Measurements from ENCODE around the gene ZNF197.
"Not testable (repeated sequence)": the region's sequence is repeated elsewhere in the genome, so short reads cannot be mapped to it uniquely, and the experiment has no call there.

ZNF197 gene

GRCh38 chr3:44666346-44666745, 41.5 kb downstream of the ZNF197 start:
- H3K4me3 ChIP-seq (replicated peaks in 1 of 2; ENCODE audit: low read depth in 2 of 2, low read length in 2 of 2), result no peak overlapping the region
- DNase-seq (ENCODE audit: low read depth in 2 of 2), result no peak
- TF ChIP-seq CTCF (IDR thresholded peaks at IDR 0.05; ENCODE audit: low read depth, low read length), result no peak

- no peak overlapping the region for H3K4me3 ChIP-seq (replicated peaks in 1 of 2; ENCODE audit: low read depth in 2 of 2, low read length in 2 of 2)
- no peak for DNase-seq (ENCODE audit: low read depth in 2 of 2)
- TF ChIP-seq CTCF (IDR thresholded peaks at IDR 0.05; ENCODE audit: low read depth, low read length), result no peak
Measured at GRCh38 chr3:44669760-44670159, 44.9 kb downstream of the ZNF197 start.

GRCh38 chr3:44673466-44673865, 48.6 kb downstream of the ZNF197 start:
- not testable (repeated sequence) for DNase-seq (ENCODE audit: low read depth in 2 of 2); H3K4me3 ChIP-seq (replicated peaks in 1 of 2; ENCODE audit: low read depth in 2 of 2, low read length in 2 of 2)

GRCh38 chr3:44674211-44674610, 49.4 kb downstream of the ZNF197 start:
- no peak overlapping the region for H3K4me3 ChIP-seq (replicated peaks in 1 of 2; ENCODE audit: low read depth in 2 of 2, low read length in 2 of 2)
- no peak for TF ChIP-seq CTCF (IDR thresholded peaks at IDR 0.05; ENCODE audit: low read depth, low read length)
- peak in 1 of 2 donors; percentile 21 for DNase-seq (ENCODE audit: low read depth in 2 of 2)

- no peak for DNase-seq (ENCODE audit: low read depth in 2 of 2)
- H3K4me3 ChIP-seq (replicated peaks in 1 of 2; ENCODE audit: low read depth in 2 of 2, low read length in 2 of 2), result no peak overlapping the region
- no peak for TF ChIP-seq CTCF (IDR thresholded peaks at IDR 0.05; ENCODE audit: low read depth, low read length)
Measured at GRCh38 chr3:44678480-44679116, 53.8 kb downstream of the ZNF197 start.

GRCh38 chr3:44680921-44681455, 56.2 kb downstream of the ZNF197 start:
- no peak for TF ChIP-seq CTCF (IDR thresholded peaks at IDR 0.05; ENCODE audit: low read depth, low read length)
- no peak overlapping the region for H3K4me3 ChIP-seq (replicated peaks in 1 of 2; ENCODE audit: low read depth in 2 of 2, low read length in 2 of 2)
- DNase-seq (ENCODE audit: low read depth in 2 of 2), result no peak

GRCh38 chr3:44682182-44682896, 57.5 kb downstream of the ZNF197 start:
- TF ChIP-seq CTCF (IDR thresholded peaks at IDR 0.05; ENCODE audit: low read depth, low read length), result no peak
- DNase-seq (ENCODE audit: low read depth in 2 of 2), result peak; percentile 11 to 64
- H3K4me3 ChIP-seq (replicated peaks in 1 of 2; ENCODE audit: low read depth in 2 of 2, low read length in 2 of 2), result no peak overlapping the region
